ENCODE results near the gene TRIM33.
"Not testable (repeated sequence)": the region's sequence is repeated elsewhere in the genome, so short reads cannot be mapped to it uniquely, and the experiment has no call there.

The TRIM33 gene

DNA sequence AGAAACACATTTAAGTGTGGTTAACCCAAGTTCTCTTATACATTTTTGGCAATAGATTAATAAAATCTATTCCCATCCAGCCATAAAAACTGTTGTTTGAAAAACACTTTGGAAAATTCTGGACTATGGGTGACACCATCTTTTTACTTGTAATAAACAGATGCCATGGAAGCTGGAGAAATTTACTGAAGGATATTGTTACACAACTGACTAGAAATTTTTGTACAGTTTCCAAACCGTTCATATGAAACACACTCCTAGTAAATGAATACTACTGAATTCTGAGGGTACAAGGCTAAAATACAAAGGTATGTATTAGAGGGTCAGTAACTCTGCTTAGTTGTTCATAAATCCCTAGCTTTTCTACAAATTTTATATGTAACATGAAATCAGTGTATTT lies 48.7 kb downstream of the TRIM33 start:
- no peak for DNase-seq

GRCh38 chr1:114458237-114458777 lies 52.7 kb downstream of the TRIM33 start:
- DNase-seq: no peak

DNA sequence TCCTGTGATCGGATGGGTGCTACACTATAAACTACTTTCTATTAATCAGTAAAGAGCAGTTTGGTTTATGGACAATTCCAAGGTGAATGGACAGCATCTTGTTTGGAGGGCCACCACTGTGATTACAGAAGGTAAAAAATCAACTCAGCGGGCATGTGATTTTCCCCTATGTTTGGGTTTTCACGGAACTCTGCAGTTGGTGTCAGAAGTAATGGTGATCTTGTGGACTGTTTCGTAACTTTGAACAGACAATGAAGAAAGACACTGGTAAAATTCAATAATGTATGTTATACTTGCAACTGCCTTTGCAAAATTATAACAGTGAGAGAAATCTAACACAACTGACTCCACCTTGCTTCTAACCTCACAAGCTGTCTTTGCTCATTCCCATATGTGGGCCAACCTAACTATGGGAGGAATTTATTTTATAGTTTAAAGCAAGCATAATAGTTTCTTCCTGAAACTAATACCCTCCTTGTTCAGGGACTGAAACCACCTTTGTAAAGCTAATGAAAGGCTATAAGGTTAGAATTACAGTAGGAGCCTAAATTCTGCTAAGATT lies 53.2 kb downstream of the TRIM33 start:
- no peak for DNase-seq

GRCh38 chr1:114456586-114456985 lies 54.4 kb downstream of the TRIM33 start:
- no peak for DNase-seq

- no peak for DNase-seq
These were observed 55.8 kb downstream of the TRIM33 start for GRCh38 chr1:114455102-114455785.

GRCh38 chr1:114454539-114454938 lies 56.5 kb downstream of the TRIM33 start:
- DNase-seq: no peak

GRCh38 chr1:114453361-114453784 lies 57.6 kb downstream of the TRIM33 start:
- no peak for DNase-seq

- DNase-seq: no peak
These were observed 62.5 kb downstream of the TRIM33 start for GRCh38 chr1:114448370-114449036.

- DNase-seq: no peak
These were observed 64.8 kb downstream of the TRIM33 start for GRCh38 chr1:114446198-114446597.

GRCh38 chr1:114443226-114443625 lies 67.8 kb downstream of the TRIM33 start:
- not testable (repeated sequence) for DNase-seq

DNA sequence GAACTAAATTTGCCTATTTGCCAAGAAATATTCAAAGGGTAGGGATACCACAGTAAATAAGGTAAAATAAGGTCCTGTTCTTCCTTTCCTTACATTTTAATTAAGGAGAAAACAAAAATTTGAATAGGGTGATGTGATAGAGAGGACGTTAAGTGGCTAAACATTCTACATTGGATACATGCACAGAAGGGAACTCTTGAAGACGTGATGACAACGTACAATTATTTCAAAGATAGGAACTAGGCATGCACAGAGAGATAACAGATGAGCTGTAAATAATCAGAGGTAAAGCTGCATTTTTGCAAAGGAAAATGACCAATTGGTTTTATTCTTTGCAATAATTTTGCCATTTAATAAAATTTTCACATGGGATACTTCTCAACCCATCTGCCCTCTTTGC lies 69.7 kb downstream of the TRIM33 start:
- no peak for DNase-seq

- DNase-seq: no peak
These were observed 71.6 kb downstream of the TRIM33 start for GRCh38 chr1:114439369-114439768.

GRCh38 chr1:114437812-114438211 lies 73.2 kb downstream of the TRIM33 start:
- DNase-seq: no peak

DNA sequence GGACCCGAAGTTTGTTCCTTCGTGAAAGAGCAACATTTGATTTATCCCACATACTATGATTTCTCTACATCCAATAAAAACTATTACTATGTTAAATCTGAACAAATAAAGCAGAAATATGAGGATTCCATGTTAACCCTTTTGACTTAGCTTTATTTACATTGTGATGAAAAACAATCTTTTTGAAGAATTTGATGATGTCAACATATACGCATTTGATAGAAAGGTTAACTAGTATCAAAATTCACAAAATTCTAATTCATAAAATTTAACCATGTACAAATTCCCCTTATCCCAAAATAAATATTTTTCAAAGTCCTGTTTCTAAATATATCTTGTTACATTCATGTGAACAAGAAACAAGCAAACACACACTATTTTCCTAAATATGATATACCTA lies 74.2 kb downstream of the TRIM33 start:
- no peak for DNase-seq

DNA sequence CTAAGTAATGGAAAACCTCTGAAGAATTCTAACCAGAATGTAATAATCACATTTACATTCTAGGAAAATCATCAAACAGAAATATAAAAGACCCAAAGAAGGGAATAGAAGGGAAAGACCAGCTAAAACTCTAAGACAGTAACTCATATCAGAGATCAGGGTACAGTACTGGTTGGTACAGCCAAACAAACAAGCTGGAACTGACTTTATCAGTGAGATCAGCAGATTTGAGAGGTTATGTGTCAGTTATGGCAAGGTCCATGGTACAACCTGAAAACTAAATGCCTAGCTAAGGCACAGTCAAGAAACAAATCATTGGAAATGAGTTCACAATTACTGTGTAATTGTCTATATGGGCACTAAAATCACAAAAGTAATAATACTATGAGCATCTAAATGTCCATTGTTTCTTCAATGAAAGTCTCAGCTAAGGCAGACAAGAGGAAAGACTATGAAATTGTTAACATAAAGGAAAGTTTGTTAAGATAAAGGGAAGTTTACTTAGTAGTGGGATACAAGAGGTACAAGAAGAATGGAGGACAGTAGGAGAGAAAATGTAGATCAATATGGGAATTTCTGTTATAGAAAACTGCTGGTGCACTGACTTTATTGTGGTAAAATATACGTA lies 75.8 kb downstream of the TRIM33 start:
- no peak for DNase-seq

GRCh38 chr1:114431026-114431425 lies 80.0 kb downstream of the TRIM33 start:
- DNase-seq: no peak

GRCh38 chr1:114428083-114428754 lies 82.8 kb downstream of the TRIM33 start:
- peak; percentile 6 for DNase-seq

- DNase-seq: no peak
These were observed 83.4 kb downstream of the TRIM33 start for GRCh38 chr1:114427612-114428011.

GRCh38 chr1:114423455-114423854 lies 87.5 kb downstream of the TRIM33 start:
- DNase-seq: no peak

GRCh38 chr1:114418948-114419347 lies 92.1 kb downstream of the TRIM33 start:
- not testable (repeated sequence) for DNase-seq

GRCh38 chr1:114397601-114398000 lies 113.4 kb downstream of the TRIM33 start:
- no peak for DNase-seq

DNA sequence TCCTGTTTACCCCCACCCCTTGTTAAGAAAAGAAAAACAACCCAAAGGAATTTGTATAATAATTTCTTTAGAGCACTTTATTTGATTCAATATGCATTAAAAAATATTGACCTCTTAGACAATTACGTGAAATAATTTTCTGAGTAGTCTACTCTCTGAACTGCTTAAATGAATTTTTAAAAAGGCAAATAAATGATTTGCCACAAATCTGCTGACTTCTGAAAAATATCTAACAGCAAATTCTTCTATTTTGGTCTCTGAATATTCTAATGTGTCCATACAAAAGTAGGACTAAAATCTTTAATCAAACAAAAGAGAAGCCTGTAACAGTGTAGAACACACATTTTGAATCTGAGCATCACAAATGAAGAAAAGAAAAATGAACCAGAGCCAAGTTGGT lies 115.1 kb downstream of the TRIM33 start:
- DNase-seq: no peak

DNA sequence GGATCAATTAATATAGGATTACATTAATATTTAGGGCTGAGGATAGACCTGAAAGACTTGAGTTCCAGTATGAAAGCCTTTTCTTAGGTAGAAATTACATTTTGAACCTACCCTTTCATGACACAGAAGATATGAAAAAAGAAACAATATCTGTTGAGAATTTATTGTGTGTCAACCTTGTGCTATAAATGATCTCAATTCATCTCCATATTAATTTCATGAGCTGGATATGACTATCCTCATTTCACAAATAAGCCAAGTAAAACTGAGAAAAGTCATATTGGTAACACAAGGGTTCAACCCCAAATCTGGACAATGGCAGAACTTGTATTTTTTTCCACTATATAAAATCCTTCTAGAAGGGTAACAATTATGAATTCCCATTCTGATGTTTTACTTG lies 120.0 kb downstream of the TRIM33 start:
- DNase-seq: no peak
